WI38 (cell line): ENCODE results near the gene TNKS1BP1.
A peak's percentile ranks its signal among the peaks of the same experiment; 100 is the strongest.

Experiments
- H3K4me3 ChIP-seq: 2 replicates; pipeline ENCODE4 v1.5.1; 2011; ENCODE audit warnings: low read depth, mild to moderate bottlenecking, control low read depth, low read length
- TF ChIP-seq, protein P1 (sequence below): IDR thresholded peaks from 2 replicates; pipeline ENCODE4 v1.5.1; 2012; ENCODE audit warnings: low read depth, mild to moderate bottlenecking, control low read depth, low read length

Gene TNKS1BP1

DNA sequence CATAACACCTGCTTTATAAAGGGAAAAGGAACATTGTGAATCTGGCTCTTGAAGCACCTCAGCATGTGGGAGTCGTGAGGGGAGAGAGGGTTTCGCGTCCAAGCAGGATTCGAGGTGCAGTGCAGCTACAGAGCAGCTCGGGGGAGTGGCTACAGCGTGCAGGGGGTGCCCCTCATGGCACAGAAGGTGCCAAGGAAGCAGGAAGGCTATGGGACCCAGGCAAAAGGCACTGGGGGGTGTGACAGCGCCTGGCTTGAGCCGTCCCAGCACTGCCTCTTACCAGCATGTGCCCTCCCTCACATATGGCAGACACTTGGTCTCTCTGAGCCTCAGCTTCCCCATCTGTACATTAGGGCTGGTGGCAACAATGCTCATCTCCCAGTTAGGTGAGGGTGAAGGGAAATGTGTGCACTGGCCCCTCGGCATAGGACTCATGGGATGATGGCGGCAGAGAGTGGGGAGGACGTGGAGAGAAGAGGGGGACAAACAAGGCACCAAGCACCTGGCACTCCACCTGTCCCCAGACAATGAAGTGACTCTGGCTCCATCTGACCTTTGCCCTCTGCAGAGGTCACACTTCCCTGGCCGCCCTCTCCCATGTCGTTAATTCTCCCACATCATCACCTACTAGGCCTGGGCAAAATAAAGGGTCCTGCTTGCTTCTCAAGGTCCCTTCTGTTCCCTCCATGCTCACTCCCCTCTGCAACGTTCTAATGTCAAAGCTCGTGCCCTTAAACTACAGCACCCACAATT lies 10.4 kb downstream of the TNKS1BP1 start:
- H3K4me3 ChIP-seq, result no peak overlapping the region
- TF ChIP-seq, protein P1, sequence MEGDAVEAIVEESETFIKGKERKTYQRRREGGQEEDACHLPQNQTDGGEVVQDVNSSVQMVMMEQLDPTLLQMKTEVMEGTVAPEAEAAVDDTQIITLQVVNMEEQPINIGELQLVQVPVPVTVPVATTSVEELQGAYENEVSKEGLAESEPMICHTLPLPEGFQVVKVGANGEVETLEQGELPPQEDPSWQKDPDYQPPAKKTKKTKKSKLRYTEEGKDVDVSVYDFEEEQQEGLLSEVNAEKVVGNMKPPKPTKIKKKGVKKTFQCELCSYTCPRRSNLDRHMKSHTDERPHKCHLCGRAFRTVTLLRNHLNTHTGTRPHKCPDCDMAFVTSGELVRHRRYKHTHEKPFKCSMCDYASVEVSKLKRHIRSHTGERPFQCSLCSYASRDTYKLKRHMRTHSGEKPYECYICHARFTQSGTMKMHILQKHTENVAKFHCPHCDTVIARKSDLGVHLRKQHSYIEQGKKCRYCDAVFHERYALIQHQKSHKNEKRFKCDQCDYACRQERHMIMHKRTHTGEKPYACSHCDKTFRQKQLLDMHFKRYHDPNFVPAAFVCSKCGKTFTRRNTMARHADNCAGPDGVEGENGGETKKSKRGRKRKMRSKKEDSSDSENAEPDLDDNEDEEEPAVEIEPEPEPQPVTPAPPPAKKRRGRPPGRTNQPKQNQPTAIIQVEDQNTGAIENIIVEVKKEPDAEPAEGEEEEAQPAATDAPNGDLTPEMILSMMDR, result no peak

- H3K4me3 ChIP-seq, result no peak overlapping the region
- TF ChIP-seq, protein P1, result no peak
These were observed 11.0 kb downstream of the TNKS1BP1 start for GRCh38 chr11:57313788-57314135.

DNA sequence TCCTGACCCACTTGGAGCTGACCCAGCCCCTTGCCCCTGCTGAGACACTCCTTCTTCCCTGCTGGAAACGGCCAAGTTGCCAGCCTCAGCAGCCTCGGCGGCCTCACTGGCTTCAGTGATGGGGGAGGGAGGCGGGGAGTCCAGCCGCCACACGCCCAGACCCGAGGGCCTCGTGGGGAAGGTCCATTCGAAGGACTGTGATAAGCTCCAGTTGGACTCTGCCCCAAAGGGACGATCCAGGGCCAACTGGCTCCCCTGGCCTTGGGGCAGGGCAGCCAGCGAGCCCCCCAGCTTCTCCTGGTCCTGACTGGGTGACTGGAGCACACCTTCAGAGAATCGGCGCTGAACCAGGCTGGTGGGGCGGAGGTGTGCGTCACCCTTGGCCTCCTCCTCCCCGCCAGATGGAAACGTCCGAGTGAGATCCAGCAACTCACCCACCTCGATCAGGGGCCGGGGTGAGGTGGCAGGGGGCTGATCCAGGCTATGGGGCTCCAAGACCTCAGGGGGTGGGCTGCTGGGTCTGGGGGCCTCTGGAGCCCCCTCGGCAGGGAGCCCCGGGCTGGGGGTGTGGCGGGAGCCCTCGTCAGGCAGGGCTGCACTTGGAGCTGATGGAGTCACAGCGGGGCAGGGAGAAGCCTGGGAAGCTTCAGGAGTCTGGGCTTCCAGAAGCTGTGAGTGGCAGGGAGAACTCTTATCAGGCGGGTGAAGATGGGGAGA lies 11.5 kb downstream of the TNKS1BP1 start:
- TF ChIP-seq, protein P1, result no peak
- H3K4me3 ChIP-seq, result no peak overlapping the region

DNA sequence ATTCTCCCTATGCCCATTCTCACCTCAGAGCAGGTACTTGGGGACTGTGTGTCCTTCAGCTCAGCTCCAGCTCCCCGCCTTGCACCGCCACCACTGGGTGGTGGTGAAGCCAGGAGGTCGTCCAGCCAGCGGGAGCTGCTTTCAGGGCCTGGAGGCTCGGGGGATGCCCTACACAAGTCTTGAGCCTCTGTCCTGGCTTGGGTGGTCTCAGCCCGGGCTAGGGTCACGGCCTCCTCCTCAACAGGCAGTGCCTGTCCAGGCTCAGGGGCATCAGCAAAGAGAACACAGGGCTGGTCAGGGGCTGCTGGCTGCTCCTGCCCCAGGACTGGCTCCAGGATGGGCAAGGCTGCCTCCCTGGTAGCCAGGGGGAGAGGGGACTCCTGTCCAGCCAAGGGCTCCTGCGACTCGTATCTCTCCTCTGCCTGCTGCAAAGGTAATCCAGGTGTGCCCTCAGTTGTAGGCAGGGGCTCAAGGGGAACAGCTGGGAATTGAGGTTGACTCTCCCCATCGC lies 12.2 kb downstream of the TNKS1BP1 start:
- H3K4me3 ChIP-seq, result no peak overlapping the region

GRCh38 chr11:57311109-57311936 lies 13.4 kb downstream of the TNKS1BP1 start:
- TF ChIP-seq, protein P1, result no peak
- peak overlapping the region; percentile 62 for H3K4me3 ChIP-seq

More for the DNA sequence above, 12.2 kb downstream of the TNKS1BP1 start:
- TF ChIP-seq, protein P1, result no peak

DNA sequence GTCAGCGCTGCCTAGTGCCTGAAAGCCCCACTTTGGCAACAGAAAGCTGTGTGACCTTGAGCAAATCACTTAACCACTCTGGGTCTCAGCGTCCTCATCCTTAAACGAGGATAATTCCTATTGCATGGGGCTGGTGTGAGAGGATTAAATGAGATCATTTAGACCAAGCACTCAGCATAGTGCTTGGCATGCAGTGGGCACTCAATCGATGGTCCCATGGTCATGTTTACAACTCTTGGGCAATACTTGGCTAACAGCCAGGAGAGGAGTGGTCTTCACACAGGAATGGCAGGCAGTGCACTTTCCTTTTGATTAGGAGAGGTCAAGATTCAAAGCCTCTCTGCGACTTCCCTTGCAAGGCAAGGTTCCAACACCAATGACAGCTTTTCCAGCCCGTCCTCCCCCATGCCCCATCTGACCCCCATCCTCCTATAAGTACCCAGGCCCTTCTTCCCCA lies 14.1 kb downstream of the TNKS1BP1 start:
- peak overlapping the region; percentile 62 for H3K4me3 ChIP-seq

More for the DNA sequence above, 14.1 kb downstream of the TNKS1BP1 start:
- TF ChIP-seq, protein P1, result no peak
